Endodermal cell (in vitro differentiated cells): ENCODE results near the gene OTUD4. TPM values are rescaled to one million over a fixed set of nuclear protein-coding genes. Genes with fewer than 3 reads are reported as not detected.

Experiments
- DNase-seq: peaks from one replicate; pipeline ENCODE4 v3.0.0-alpha.2; 2017
- H3K27ac ChIP-seq: 2 replicates; pipeline ENCODE4 v1.5.1; 2013; ENCODE audit warnings: mild to moderate bottlenecking, low read depth, low read length, moderate library complexity
- H3K27me3 ChIP-seq: 2 replicates; pipeline ENCODE4 v1.6.1; 2013; ENCODE audit warnings: mild to moderate bottlenecking, low read length, moderate library complexity; ENCODE audit not compliant: insufficient read depth, control insufficient read depth, poor library complexity, severe bottlenecking
- H3K36me3 ChIP-seq: 2 replicates; pipeline ENCODE4 v1.7.0; 2013; ENCODE audit warnings: mild to moderate bottlenecking, low read length, moderate library complexity; ENCODE audit not compliant: control insufficient read depth, insufficient read depth
- H3K4me1 ChIP-seq: one replicate; pipeline ENCODE4 v1.7.0; 2013; ENCODE audit warnings: low read length; ENCODE audit not compliant: control insufficient read depth, insufficient read depth
- H3K4me3 ChIP-seq: 2 replicates; pipeline ENCODE4 v1.5.1; 2013; ENCODE audit warnings: mild to moderate bottlenecking, low read length, moderate library complexity
- H3K9ac ChIP-seq: 2 replicates; pipeline ENCODE4 v1.6.1; 2013; ENCODE audit warnings: mild to moderate bottlenecking, low read length, moderate library complexity; ENCODE audit not compliant: poor library complexity, severe bottlenecking; ENCODE audit errors: extremely low read depth
- H3K9me3 ChIP-seq: 2 replicates; pipeline ENCODE4 v1.6.1; 2013; ENCODE audit warnings: mild to moderate bottlenecking, low read length, moderate library complexity; ENCODE audit not compliant: control insufficient read depth
- H3K27ac Mint-ChIP-seq: 2 replicates; pipeline ENCODE4 v1.8.0; 2020; ENCODE audit warnings: mixed read lengths
- H3K27me3 Mint-ChIP-seq: 2 replicates; pipeline ENCODE4 v1.8.0; 2021; ENCODE audit warnings: mild to moderate bottlenecking, mixed read lengths; ENCODE audit not compliant: insufficient read depth
- H3K36me3 Mint-ChIP-seq: 2 replicates; pipeline ENCODE4 v1.8.0; 2020; ENCODE audit warnings: low read depth, mixed read lengths
- H3K4me1 Mint-ChIP-seq: 2 replicates; pipeline ENCODE4 v1.8.0; 2020; ENCODE audit warnings: mixed read lengths
- H3K4me3 Mint-ChIP-seq: 2 replicates; pipeline ENCODE4 v1.8.0; 2020; ENCODE audit warnings: mild to moderate bottlenecking, moderate library complexity, mixed read lengths
- H3K9me3 Mint-ChIP-seq: 2 replicates; pipeline ENCODE4 v1.8.0; 2020; ENCODE audit warnings: mild to moderate bottlenecking, mixed read lengths
- WGBS, 2 experiments: methylation state at CpG; one replicate each; pipeline versions ENCODE4 v1.1.5 to v1.1.7; 2013; ENCODE audit warnings: missing lambda C conversion rate in 2 of 2, mixed read lengths in 1 of 2; ENCODE audit not compliant: insufficient coverage in 1 of 2, insufficient read length in 1 of 2; 5-methylcytosine and 5-hydroxymethylcytosine counted together
- total RNA-seq, 2 donors: library from RNA; stranded (reverse); fragmentation: NEBNext Ultra II Directional in 1 of 2; extraction: Animal tissue kit (Norgen Biotek cat#: 25700) in 1 of 2; gene quantifications; 2 replicates in 1 of 2; 3 replicates in 1 of 2; pipeline ENCODE4 v1.2.1, GENCODE V29; 2021
- TF ChIP-seq, protein P1 (sequence below): fragments of 200-600 bp; sonication (generic); conservative IDR thresholded peaks from 2 replicates; pipeline ENCODE4 v1.5.0; 2021; ENCODE audit warnings: antibody characterized with exemption, mild to moderate bottlenecking

OTUD4 gene
- total RNA-seq, 2 donors from 2014 or later: 49.6 to 55.5 TPM

DNA sequence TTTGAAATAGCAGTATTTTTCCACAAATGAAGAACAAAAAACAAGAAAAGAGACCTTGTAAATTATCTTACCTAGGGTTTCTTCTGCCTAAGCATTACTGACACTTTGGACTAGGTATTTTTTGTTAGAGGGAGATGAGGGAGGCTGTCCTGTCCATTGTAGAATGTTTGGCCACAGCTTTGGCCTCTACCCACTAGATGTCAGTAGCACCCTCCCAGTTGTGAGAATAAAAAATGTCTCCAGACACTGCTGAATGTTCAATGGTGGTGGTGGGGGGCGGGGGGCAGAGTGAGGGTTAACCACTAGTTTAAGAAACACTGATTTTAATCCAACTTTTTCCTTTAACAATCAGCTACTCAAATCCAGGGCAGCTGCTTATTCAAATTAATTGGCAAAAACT lies 25.8 kb downstream of the OTUD4 start:
- Mint-ChIP-seq H3K4me3 (no peak overlapping the region), H3K27me3 (no peaks in the 10 kb centered on the region), H3K36me3 (peaks cover 62% of the 10 kb centered on the region), H3K27ac (no peak overlapping the region), H3K4me1 (no peaks in the 10 kb centered on the region), H3K9me3 (peaks cover 3% of the 10 kb centered on the region)
- H3K27ac ChIP-seq: no peak overlapping the region
- no CpG with 5 or more reads among the region's 1 CpG for WGBS, 2 experiments
- no peaks in the 10 kb centered on the region for H3K27me3 ChIP-seq
- TF ChIP-seq, protein P1, sequence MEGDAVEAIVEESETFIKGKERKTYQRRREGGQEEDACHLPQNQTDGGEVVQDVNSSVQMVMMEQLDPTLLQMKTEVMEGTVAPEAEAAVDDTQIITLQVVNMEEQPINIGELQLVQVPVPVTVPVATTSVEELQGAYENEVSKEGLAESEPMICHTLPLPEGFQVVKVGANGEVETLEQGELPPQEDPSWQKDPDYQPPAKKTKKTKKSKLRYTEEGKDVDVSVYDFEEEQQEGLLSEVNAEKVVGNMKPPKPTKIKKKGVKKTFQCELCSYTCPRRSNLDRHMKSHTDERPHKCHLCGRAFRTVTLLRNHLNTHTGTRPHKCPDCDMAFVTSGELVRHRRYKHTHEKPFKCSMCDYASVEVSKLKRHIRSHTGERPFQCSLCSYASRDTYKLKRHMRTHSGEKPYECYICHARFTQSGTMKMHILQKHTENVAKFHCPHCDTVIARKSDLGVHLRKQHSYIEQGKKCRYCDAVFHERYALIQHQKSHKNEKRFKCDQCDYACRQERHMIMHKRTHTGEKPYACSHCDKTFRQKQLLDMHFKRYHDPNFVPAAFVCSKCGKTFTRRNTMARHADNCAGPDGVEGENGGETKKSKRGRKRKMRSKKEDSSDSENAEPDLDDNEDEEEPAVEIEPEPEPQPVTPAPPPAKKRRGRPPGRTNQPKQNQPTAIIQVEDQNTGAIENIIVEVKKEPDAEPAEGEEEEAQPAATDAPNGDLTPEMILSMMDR: peak; percentile 71
- H3K36me3 ChIP-seq: peaks cover 88% of the 10 kb centered on the region
- no peak overlapping the region for H3K9ac ChIP-seq
- no peak overlapping the region for H3K4me3 ChIP-seq
- DNase-seq: peak; percentile 65
- H3K9me3 ChIP-seq: no peaks in the 10 kb centered on the region
- H3K4me1 ChIP-seq: no peaks in the 10 kb centered on the region

DNA sequence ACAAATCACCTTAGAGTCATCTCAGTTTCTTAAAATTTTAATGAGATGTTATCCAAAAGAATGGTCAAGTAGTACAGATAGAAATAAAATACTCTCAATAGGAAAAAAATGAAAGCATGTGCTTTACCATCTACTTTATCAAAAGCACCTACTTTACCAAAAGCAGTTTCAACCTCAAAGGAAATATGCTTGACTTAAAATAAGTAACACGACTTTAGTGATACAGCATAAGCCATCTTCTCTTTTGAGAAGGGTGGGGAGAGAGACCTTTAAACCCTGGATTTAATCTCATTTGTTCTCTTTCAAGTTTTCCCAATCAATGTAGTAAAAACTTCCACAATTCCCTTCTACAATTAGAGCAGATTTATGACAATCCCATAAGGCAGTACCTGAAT lies 26.5 kb downstream of the OTUD4 start:
- peaks cover 3% of the 10 kb centered on the region for H3K9me3 Mint-ChIP-seq
- no peaks in the 10 kb centered on the region for H3K9me3 ChIP-seq
- WGBS, 2 experiments: 93% methylated on average over 1 of the region's 1 CpG; no CpG with 5 or more reads in 1 of the 2 experiments
- no peak overlapping the region for H3K4me3 Mint-ChIP-seq
- H3K4me3 ChIP-seq: no peak overlapping the region
- TF ChIP-seq, protein P1: no peak
- H3K9ac ChIP-seq: no peak overlapping the region
- no peak overlapping the region for H3K27ac Mint-ChIP-seq
- no peaks in the 10 kb centered on the region for H3K27me3 ChIP-seq
- H3K27me3 Mint-ChIP-seq: no peaks in the 10 kb centered on the region
- DNase-seq: no peak
- no peaks in the 10 kb centered on the region for H3K4me1 Mint-ChIP-seq
- peaks cover 88% of the 10 kb centered on the region for H3K36me3 ChIP-seq
- peaks cover 62% of the 10 kb centered on the region for H3K36me3 Mint-ChIP-seq
- H3K4me1 ChIP-seq: no peaks in the 10 kb centered on the region
- H3K27ac ChIP-seq: no peak overlapping the region

DNA sequence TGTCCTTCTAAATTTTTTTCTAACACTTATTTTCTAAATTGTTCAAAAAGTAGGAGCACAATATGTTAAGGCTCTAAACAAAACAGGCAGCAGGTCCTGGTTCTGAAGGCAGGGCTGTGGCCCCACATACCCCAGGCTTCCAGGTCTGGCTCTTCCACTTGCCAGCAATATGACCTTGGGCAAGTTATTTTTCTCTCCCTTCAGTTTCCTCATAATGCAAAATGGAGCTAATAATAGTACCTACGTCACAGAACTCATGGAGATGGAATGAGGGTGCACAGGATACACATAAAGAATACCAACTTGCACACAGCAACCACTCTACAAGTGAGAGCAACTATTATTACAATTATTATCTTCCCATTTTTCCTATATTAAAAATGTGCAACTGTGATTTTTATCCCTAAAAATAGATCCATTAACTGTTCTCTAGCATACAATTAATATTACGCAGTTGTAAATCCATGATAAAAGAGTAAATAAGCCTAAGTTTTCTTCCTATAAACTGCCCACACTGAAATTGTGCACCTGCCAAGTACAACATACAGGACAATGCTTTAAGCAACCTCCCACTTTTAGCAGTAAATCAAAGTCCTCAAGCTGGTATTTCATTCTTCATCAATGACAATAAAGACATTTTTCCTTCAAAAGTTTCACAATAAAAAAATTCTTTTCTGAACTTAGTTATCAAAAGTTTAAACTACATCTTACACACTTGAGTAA lies 27.0 kb downstream of the OTUD4 start:
- Mint-ChIP-seq H3K27me3 (no peaks in the 10 kb centered on the region), H3K9me3 (peaks cover 3% of the 10 kb centered on the region), H3K27ac (no peak overlapping the region), H3K4me3 (no peak overlapping the region), H3K4me1 (no peaks in the 10 kb centered on the region), H3K36me3 (peaks cover 61% of the 10 kb centered on the region)
- peaks cover 87% of the 10 kb centered on the region for H3K36me3 ChIP-seq
- no peaks in the 10 kb centered on the region for H3K4me1 ChIP-seq
- no peak overlapping the region for H3K4me3 ChIP-seq
- TF ChIP-seq, protein P1: no peak
- no peak overlapping the region for H3K27ac ChIP-seq
- H3K27me3 ChIP-seq: no peaks in the 10 kb centered on the region
- WGBS, 2 experiments: 97 to 100% methylated on average over 1 to 2 of the region's 2 CpGs
- no peak for DNase-seq
- no peaks in the 10 kb centered on the region for H3K9me3 ChIP-seq
- no peak overlapping the region for H3K9ac ChIP-seq
